Activated T-cell treated with anti-CD3 and anti-CD28 coated beads for 24 hours (primary cell): Measurements from ENCODE around the gene KIF17.

Experiments used
- DNase-seq: peaks from one replicate; pipeline ENCODE4 v3.0.0-alpha.2; 2020; ENCODE audit warnings: low read depth

The KIF17 gene

DNA sequence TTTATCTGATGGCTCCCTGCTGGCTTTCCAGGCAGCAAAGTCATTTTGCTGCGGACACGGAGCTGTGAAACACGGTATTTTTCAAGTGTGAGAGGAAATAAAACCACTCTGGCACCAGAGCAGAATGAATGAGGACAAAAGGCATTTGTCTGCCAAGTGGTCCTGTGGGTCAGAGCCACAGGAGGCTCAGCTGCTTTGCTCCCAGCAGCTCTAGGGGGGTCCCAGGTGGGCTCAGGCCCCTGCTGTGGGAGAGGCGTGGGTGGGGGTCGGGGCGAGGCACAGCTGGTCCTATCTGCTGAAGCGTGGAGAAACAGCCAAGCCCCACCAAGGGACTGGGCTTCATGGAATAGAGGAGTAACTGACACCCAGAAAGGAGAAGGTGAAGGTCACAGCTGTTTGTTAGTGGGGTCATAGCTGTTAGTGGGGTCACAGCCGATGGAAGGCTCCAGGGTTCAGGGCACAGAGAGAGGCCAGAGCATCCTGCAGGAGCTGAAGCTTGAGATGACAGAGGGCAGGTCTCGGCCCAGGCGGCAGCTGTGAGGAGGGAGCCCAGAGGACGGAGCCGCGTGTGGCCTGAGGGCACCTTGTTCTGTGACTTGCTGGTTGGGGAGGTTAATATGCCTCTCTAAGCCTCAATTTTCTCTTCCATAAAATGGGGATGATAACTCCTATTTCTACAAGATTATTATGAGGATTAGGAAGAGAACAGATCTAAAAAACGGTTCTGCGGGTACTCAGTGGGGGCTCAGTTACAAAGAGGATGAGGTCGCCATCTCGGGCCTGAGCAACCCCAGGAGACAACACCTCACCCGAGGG is 7.1 kb downstream of the KIF17 start:
- DNase-seq = no peak

DNA sequence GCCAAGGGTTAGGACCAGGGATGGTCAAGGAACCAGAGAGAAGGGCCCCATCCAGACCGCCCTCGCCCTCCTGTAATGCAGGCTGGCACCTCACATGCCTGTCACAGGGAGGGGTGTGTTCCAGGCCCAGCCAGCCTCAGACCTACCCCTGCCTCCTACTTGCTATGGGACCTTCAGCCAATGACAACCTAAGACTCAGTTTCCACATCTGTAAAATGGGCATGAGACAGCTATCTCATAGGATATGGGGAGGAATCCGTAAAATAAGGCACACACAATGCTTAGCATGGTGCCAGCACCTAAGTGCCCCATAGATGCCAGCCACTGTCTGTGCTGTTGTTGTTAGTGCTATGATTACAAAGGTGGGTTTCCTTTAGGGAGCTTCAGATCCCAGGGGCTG is 7.9 kb downstream of the KIF17 start:
- DNase-seq = no peak

DNA sequence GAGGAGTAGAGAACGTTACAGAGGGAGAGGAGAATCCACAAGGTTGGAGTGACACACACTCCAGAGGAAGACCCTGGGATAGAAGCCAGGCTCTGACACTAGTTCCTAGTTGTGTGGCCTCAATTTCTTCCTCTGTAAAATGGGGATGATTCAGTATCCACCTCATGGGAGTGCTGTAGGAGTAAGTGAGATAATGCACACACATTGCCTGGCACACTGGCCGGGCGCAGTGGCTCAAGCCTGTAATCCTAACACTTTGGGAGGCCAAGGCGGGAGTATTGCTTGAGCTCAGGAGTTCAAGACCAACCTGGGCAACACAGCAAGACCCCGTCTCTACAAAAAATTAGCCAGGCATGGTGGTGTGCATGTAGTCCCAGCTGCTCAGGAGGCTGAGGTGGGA is 8.9 kb downstream of the KIF17 start:
- no peak for DNase-seq

DNA sequence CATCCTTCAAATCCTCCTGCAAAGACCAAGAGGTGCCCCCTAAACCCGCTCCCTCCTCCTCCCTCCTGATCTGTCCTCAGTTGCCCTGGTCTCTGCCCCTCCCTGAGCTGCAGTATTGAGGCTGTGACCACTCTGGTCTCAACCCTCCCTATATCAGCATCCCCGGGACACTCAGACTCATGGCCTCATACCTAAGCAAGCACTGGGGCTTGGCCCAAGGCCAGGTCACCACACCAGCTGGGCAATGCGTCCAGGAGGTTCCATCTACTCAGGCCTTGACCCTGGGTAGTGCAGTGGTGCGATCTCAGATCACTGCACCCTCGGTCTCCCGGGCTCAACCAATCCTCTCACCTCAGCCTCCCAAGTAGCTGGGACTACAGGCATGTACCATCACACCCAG is 9.8 kb downstream of the KIF17 start:
- no peak for DNase-seq

DNA sequence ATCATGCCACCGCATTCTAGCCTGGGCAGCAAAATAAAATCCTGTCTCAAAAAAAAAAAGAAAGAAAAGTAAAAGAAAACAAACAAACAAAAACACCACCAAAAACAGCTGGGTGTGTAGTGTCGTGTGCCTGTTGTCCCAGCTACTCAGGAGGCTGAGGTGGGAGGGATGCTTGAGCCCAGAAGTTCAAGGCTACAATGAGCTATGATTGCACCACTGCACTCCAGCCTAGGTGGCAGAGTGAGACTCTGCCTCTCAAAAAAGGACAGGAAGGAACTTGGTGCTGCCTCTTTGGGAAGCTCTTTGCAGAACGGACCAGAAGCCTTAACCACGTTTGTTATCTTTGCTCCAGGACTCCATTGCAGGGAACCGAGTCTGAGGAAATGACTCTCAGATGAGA is 11.0 kb downstream of the KIF17 start:
- no peak for DNase-seq

DNA sequence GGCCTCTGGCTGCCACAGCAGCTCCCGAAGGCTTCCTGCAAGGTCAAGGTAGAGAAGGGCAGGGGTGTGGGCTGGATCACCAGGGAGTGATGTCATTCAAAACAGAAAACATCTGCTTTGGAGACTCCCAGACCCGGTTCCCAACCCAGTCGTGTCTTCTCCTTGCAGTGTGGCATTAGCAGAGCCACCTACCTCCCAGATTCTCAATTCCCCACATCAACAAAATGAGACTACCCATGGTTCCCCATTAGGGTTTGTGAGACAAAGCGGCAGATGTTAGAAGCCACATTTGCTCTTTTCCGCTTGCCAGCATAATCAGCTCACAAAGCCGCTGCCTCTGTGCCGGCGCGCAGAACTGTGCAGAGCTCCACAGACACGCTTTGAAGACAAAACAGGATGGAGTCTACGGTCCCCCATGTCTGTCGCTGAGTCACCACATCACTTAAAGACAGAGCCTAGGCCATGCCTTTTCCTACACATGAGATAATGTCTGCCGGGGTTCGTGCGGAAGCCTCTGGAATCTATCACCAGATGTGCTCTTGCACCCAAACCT is 12.5 kb downstream of the KIF17 start:
- DNase-seq = no peak

DNA sequence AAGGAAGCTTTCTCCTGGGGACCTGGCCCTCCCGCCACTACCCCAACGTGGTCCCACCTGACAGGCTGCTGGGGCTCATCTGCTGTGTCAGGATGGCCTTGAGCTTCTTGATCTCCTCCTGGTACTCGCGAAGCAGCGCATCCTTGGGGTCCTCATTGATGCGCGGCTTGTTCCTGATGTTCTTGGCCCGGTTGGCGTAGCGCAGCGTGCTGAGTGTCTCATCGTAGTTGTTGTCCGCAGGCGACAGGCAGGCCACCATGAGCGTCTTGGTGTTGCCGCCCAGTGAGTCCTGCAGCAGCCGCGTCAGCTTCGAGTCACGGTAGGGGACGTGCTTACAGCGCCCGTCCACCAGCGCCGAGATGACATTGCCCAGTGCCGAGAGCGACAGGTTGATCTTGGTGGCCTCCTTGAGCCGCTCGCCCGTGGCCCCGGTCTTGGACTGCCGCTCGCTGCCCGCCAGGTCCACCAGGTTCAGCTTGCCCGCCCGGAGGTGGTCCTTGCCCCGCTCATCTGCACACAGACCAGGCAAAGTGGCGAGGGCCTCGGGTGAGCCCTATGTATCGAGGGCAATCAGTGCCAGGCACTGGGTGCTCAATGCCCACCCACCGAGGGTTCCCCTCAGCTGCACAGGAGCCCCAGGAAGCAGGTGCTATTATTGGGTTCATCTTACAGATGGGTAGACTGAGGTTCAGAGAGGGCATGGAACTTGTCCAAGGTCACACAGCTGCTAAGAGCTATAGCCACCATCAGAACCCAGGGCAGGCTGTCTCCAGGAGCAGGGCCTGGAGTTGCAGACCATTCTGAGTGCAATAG is 13.2 kb downstream of the KIF17 start:
- DNase-seq = no peak

DNA sequence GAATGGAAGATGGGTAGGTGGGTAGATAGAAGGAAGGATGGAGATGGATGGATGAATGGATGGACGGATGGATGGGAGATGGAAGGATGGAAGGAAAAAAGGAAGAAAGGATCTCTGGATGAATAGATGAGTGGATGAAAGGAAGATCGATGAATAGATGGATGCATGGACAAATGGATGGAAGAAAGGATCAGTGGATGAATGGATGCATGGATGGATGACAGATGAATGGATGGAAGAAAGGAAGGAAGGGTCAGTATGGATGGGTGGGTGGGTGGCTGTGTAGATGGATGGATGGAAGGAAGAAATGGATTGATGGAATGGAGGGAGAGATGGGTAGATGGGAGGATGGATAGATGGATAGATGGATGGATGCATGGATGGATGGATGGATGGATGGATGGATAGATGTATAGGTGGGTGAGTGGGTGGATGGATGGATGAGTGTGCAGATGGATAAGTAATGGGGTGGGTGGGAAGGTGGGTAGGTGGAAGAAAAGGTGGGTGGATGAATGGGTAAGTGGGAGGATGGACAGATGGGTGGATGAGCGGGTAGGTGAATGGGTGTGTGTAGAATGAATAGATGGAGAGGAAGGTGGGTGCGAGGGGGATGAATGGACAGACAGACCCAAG is 14.6 kb downstream of the KIF17 start:
- DNase-seq = no peak

DNA sequence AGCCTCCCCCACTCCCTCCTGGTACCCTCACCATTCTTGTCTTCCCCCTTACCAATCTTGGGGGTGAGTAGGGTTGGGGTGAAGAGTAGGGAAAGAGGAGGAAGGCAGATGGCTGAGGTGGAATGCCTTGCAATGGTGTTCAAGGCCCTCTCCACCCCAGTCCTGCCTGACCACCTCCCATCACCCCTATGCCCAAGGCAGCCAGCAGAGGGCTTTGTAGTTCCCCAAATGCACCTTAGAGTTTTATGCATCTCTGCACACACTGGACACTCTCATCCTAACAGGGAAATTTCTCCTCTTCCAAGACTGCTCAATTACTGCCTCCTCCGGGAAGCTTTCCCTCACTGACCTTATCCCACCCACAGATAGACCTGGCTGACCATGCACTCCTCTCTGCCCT is 15.4 kb downstream of the KIF17 start:
- no peak for DNase-seq

DNA sequence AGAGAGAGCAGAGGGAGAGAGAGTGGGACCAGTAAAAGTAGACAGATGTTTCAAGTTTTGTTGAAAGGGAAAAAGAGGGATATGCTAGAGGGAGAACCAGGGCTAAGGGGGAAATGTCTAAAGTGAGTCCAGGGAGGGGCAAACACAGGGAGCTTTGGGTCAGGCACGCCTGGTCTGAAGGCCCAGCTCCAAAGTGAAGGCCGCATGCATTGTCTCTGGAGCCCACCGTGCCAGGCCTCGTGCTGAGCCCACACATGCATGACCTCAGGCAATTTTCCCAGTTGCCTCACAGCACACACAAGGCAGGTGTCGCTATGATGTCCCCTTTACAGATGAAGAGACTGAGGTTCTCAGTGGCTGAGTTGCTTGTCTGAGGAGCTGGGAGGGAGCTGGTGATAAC is 16.0 kb downstream of the KIF17 start:
- DNase-seq = no peak

DNA sequence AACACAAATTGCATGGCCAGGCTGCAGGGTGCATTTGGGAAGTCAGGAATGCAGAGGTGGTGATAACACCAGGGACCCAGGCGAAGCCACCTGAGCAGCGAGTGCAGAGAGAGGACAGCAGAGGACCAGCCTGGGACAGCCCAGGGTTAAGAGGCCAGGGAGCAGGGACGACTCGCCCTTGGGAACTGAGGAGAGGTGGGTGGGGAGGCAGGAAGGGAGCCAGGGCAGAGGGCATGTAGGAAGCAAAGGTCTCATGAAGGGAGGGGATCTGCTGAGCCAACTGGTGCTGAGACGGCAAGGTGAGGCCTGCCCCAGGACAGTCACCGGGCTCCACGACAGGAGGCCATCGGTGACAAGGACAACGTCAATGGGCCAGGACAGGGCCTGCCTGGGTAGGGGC is 16.4 kb downstream of the KIF17 start:
- DNase-seq = no peak

DNA sequence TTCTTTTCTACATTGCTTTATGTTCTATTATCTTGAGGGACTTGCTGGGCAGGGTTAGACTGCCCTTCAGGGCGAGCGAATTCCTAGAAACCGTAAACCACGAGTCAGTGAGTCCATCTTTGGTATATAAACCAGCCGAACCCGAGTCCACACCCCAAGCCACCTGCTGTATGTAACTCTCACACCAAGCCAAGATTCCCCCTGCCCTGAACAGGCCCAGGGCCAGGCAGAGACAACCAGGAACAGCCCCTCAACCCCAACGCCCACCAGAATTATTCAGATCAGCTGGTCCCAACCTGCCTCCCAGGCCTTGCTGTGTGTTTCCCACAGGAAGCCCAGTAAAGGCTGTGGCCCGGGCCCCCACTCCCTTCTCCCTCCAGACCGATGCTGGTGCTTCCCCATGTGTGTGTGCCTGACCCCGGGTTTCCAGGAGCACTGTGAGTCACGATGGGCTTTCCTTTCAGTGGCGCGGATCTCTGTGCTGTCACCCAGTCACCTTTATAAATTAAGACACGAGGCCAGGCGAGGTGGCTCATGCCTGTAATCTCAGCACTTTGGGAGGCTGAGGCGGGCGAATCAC is 17.1 kb downstream of the KIF17 start:
- no peak for DNase-seq

DNA sequence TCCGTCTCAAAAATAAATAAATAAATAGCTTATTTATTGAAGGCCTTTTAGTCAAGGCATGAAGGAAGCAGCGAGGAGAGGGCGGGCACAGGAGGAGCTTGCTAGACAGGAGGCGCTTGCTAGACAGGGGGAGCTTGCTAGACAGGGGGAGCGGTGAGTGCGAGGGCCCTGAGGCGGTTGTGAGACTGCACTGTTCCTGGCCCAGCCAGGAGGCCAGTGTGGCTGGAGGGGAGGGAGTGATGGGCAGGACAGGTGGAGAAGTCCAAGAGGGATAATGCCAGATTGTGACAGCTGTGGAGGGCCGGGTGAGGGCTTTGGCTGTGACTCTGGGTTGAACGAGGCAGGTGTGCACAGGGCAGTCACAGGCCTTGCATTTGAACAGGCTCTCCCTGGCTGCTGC is 18.2 kb downstream of the KIF17 start:
- no peak for DNase-seq

DNA sequence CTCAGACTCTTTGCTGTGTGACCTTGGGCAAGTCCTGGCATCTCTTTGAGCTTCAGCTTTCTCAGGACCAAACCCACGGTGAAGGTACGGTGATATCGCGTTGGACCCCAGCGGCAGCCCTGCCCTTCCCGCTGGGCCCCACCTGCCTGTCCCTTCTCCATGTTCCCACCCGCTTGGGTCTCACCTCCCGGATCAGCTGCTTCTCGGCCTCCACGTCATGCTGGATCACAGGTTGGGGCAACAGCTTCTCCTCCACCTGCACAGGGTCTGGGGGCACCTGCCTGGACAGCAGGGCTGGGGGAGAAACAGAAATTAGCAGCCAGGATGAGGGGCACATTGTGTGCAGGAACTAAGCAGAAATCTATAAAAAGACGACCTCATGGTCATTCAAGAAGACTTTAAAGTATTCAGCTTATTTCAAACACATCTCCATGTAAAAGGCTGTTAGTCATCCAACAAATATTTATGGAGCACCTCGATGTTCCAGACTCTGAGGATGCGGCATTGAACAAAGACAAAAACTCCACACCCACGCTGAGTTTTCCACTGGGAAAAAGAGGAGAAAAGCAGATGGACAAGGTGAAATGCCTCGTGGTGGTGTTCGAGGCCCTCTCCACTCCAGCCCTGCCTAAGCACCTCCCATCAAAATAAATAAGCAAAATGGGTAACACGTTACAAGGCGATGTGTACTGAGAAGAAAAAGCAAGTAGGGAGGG is 19.5 kb downstream of the KIF17 start:
- no peak for DNase-seq

DNA sequence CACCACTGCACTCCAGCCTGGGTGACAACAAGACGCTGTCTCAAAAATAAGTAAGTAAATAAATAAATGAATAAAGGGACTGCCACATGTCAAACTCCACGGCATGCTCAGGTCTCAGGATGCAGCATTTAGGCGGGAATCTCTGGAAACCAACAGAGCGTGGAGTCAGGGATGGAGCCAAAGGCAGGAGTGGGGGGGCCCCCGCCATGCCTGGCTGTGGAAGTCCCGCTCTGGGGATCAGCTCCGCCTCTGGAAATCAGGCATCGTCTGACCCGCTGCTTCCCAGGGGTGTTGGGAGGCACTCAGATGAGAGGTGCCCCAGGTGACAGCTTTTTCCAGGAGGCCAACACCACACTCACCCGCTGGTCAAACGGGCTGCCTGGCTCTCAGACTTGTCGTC is 20.2 kb downstream of the KIF17 start:
- DNase-seq = no peak

DNA sequence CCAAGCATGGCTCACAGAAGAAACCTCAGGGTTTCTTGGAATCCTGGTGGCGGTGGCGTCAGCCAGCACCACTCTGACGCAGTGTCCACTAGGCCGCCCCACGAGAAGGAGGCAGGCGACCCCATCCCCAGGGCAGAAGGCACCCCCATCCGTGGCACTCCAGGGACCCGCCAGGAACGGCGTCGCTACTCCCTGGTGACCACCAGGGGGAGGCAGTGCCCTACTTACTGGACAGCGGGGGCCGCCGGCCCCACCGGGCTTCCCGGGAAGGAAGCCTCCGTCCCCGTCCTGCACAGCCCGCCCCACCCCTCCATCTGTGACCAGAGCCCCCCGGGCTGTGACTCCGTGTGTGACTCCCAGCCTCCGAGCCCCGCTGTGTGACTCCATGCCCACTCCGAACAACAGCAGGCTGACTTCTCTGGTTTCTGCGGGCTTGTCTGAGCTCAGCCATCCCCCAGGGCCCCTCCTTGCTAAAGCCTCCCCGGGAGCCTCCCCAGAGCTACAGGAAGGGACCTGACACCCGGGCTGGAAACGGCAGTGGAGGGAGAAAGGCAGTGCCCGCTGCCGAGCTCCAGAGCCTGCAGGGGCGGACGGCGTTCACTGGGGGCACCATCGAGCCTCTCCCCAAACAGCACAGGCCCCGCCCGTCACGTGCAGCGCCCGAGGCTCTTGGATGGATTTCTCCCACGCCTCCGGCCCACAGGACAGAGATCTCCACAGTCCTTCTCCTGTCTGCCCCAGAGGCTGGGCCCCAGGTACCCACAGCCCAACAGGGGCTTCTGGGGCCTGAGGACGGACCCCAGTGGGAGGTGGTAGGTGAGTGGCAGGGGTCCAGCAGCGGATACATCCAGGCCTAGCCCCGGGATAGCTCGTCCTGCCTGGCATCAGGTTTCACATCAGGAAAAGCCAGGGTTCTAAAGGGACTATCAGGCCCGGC is 21.1 kb downstream of the KIF17 start:
- DNase-seq = peak; percentile 66

DNA sequence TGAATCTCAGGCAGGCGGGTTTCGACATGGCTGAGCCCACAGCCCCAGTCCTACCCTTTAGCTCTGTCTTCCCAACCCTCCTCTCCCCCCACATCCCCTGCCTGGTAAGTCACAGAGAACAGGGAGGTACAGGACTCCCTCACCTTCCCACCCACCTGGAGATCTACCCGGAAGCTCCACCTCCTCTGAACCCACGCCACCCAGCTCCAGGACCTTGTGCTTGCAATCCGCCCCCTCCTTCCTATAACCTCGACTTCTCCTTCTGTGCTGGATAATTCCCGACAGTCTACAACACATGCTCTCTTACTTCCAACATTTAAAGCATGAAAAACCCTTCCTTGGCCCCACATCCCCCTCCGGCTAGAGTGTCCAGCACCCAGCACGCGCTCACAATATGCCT is 22.3 kb downstream of the KIF17 start:
- no peak for DNase-seq

DNA sequence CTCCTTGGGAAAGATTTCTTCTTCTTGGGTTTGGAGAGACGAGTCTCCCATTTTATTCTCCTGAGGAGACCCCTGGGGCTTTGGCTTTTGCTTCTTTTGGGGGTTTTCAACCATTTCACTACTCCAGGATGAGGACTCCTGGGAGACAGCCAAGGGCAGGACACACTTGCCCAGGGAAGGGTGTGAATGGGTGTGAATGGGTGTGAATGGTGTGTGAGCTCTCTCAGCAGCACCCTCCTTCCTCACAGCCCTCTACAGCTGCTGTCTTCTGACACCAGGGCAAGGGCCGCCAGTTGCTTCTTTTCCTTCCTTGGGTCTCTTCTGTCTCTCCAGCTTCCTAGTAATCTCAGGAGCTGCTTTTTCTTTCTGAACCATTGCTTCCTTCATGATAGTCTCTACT is 24.2 kb downstream of the KIF17 start:
- DNase-seq = no peak

DNA sequence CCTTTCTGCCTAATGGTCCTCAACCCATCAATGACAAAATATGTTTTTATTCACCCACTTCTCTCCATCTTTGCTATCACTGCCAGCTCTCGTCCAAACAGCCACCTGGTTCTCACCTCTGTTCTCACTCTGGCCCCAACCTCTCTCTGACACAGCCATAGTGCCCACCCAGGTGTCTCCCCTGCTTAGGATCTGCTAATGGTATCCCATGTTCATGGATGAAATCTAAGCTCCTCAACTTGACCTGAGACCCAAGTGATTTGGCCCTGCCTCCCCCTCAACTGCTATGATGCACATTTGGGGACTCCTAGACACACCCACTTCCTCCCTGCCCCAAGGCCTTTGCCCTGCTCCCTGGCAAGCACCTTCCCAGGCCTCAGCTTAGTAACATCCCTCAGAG is 25.9 kb downstream of the KIF17 start:
- DNase-seq = no peak

DNA sequence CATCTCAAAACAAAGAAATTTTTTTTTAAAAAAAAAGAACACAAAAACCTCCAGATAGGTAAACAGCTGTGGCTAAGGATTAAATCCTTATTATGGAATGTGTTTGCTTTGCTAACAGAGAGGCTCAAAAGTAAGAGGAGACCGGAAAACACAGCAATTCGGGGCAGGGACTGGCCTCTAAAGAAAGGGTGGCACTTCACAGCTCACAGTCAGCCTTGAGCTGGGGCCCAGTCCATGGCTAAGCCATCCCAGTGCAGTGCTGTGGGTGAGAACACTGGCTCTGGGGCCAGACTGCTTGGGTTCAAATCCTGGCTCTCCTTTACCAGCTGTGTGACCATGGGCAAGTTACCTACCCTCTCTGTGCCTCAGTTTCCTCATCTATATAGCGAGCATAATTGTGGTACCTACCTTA is 28.2 kb downstream of the KIF17 start:
- DNase-seq = no peak
